HG02973 (cell line): ENCODE measurements around the gene TMEM147.

ENCODE experiments used
- ATAC-seq: cut with Tn5 transposase; IDR thresholded peaks from one replicate; pipeline ENCODE4 v1.9.1; 2021; ENCODE audit warnings: moderate library complexity; ENCODE audit not compliant: unreplicated experiment

Gene TMEM147

DNA sequence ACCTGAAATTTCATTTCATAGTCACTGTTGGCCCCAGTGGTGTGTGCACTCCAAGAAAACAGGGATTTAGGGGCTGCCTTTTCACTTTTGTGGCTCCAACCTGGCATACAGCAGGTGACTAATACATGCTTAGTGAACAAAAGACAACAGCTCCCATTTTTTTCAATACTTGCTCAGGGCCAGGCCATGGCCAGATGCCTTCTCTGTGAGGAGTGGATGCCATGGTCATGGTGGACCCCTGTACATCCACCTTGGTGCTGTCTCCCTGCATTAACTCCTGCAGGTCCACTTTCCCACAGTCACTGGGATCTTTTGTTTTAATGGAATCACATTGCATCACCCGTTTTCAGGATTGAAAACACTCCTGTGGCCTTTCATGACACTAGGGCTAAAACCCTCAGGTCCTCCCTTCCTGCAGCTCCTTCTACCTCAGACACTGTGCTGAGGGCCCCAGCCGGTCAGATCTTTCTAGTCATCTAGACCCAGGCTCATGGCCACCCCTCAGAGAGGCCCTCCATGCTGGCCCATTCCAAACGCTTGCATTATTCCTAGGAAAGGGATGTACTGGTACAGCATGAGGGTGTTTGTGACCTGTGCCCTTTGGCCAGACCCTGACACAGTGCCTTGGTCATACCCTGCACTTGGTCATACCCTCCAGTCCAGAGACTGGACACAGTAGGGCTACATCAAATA is 1.2 kb upstream of the TMEM147 start:
- no peak for ATAC-seq

DNA sequence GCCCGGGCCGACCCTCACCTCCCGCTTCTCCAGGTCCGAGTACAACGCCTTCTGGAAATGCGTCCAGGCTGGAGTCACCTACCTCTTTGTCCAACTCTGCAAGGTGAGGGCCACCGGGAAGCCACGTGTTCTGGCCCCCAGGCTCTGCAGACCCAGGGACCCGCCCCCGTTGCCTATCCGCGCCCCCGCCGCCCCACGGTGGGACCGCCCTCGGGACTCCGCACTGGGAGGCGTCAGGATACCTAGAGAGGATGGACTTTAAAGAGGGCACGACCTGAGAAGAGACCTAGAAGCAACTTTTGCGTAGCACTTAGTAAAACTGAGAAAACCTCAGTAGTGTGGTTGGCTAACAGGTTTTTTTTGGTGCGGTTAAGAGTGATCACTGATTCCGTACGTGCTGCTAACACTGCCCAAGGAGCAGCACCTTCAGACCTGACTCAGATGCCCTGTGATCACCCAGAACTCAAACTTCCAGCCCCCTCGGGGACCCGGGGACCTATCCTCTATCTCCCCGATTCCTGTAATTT is 492 bp downstream of the TMEM147 start:
- peak; percentile 30 for ATAC-seq

DNA sequence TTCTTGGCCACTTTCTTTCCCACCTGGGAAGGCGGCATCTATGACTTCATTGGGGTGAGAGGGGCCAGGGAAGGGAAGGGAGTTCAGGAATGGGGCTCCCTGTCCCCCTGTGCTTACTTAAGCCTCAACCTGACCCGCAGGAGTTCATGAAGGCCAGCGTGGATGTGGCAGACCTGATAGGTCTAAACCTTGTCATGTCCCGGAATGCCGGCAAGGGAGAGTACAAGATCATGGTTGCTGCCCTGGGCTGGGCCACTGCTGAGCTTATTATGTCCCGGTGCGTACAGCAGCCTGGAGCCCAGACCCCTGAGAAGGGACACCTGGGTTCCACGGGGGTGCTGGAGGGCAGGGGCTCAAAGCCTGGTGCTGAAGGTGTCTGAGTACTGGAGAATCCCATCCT is 1.1 kb downstream of the TMEM147 start:
- ATAC-seq, result no peak

DNA sequence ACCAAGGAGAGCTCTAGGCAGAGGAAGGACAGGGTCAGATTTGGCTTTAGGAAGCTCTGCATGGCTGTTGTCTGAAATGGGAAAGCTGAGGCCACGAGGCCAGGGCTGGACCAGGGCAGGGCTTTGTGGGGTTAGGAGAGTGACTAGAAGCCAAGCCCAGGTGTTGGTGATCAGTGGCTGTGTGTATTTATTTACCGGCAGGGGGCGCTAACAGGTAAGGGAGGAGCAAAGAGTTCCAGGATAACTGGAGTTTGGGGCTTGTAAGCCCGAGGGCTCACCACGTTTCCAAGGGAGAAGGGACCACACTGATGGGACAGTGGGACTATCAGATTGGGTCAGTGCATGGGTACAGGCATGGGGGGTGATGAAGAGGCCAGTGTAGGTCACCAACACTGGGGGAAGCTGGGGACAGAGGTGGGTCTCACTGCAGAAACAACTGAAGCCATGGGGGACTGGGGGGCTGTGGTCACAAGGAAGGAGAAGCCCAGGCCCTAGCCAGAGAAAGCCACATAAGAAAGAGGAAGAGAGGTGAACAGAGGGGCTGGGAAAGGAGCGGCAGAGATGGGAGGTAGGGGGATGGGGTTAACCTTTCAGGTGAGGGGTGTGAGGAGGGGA is 3.9 kb downstream of the TMEM147 start:
- no peak for ATAC-seq

DNA sequence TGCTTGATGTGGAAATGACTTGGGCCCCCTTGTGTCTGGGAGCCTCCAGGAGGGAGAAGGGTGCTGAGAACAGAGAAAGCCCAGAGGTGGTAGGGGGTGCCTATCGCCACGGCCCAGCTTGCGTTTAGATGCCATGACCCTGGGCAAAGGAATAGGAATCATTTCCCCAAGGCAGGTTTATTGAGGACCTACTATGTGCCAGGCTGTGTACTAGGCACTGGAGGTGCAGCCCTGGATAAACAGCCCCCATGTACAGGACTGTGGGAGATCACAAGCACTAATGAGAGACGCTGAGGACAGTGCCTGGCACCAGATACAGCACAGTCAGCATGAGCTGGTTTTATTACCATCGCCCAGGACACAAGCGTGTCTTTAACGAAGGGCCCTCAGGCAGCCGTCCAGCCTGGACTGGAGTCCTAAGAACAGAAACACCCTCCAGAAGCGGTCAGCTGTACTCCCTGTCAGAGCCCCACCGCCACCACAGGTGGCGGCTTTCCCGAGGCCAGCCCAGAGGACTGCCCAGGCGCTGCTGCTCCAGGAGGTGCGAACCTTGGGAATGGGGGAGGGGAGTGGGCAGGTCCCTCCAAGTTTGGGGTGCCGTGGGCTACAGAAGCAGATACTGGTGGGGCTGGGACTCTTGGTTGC is 4.6 kb downstream of the TMEM147 start:
- ATAC-seq, result no peak

DNA sequence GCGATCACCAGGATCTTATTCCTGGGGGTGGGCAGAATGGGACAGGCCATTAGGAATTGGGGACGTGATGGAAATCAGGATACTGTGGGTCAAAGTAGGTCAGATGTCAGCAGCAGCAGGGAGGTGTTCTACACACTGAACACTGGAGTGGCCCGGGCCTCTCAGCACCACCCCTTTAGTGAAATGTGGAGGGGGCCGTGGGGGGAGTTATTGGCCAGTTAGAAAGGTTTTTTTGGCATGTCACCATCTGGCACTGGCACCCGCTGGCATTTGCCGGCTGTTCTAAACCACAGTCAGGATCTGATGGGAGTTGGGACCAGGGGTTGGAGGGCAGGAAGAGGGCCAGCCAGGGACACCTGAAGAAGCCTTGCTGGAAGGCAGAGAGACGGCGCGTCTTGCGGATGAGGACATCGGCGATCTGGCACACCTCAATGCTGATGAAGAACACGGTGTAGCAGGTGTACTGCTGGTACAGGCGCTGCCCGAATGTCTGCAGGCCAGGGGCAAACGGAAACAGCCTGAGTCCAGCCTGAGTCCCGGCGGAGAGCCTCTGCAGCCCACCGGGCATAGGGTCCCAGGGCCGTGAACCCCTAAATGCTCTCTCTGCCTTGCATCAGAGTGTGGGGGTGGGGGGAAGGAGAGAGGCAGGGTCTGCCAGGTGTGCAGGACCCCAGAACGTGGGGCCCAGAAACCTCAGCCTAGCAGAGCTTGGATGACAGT is 5.8 kb downstream of the TMEM147 start:
- ATAC-seq, result no peak

DNA sequence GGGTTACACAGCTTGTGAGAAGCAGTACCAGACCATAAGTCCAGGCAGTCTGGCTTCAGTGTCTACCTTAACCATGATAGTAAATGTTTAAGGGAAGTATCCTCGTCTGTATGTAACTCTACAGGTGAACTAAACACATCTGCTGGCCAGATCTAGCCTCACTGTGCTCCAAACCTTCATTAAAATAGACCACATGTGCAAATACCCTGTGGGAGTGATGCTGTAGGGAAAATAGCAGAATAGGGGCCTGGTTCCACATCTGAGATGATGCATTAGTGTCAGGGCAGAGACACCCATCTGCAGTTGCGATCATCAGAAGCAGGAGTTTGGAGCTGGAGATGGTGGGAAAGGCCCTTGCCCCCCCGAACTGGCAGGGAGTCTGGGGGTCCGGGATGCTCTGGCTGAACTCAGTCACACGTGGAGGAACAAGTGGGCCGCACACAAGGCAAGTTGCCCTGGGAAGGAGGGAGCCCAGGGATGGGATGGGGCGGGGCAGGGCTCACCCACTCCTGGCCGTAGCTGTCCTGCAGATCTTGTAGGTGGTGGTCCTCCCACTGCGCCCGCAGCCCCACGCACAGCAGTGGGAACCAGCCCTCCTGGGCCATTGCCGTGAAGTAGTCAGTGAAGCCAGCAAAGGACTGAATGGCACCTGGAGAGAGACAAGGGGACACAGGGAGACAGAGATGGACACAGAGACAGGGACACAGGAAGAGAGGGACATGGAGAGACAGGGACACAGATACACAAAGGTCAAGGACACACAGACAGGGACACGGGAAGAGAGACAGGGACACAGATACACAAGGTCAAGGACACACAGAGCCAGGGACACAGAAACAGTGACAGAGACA is 7.3 kb downstream of the TMEM147 start:
- no peak for ATAC-seq

DNA sequence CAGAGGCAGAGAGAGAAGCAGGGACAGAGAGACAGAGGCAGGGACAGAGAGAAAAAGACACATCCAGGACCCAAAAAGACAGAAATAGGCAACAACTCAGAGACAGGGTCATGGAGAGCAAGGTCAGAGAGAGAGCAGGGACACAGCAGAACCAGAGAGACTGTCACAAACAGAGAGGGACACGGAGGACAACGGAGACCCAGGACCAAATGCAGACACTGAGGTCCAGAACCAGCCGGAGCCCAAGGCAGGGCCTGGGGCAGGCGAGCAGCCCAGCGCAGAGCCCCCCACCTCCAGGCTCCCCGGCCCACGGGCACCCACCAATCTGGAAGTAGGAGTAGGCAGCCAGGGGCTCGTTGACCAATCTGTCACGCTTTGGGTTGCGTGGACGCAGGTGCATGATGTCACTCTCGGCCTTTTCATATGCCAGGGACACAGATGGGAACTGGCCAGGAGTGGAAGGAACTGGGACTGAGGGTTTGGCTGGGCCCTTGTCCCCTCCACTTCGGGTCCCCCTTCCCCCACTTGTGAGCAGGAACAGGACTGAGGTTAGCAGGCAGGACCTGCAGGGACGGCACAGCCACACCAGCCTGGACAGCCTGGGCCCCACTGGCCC is 8.1 kb downstream of the TMEM147 start:
- ATAC-seq, result no peak

DNA sequence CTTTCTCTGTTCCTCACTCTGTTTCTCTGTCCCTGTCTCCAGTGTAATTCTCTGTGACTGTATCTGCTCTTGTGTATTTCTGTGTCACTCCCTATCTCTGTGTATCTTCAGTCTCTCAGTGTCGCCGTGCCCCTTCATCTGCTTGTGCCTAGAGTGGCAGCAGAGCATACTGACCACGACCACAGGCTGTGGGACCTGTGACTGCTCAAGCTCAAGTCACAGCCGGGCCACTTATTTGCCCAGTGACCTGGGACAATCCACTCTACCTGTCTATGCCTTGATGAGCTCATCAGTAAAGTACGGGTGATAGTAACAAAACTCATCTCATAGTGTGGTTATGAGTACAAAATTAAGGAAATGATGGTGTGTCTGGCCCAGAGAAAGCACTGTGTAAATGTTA is 8.7 kb downstream of the TMEM147 start:
- ATAC-seq, result no peak

DNA sequence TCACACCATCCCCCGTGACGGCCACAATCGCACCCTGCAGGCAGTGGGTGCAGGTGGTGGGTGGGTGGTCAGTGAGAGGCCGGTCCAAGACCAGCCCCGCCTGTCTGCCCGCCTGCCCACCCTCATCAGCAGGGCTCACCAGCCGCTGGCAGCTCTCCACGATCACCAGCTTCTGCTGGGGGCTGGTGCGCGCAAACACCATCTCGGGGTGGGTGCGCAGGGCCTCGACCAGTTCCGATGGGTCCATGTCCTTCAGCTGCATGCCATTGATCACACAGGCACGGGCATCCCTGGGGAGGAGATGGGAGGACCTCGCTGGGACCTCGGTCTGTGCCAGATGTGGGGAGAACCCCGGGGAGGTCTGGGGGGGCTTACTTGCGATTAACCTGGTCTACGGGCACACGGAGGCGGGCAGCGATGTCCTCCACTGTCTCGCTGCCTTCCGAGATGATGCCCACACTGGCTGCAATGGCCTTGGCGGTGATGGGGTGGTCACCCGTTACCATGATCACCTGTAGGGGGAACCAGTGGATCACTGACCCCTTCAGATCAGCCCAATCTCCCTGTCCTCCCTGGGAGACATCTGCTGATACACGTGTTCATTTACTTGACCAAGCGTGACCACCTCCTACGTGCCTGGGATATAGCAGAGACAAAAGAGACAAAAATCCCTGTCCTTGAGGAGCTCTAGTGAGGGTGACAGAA is 10.0 kb downstream of the TMEM147 start:
- no peak for ATAC-seq

DNA sequence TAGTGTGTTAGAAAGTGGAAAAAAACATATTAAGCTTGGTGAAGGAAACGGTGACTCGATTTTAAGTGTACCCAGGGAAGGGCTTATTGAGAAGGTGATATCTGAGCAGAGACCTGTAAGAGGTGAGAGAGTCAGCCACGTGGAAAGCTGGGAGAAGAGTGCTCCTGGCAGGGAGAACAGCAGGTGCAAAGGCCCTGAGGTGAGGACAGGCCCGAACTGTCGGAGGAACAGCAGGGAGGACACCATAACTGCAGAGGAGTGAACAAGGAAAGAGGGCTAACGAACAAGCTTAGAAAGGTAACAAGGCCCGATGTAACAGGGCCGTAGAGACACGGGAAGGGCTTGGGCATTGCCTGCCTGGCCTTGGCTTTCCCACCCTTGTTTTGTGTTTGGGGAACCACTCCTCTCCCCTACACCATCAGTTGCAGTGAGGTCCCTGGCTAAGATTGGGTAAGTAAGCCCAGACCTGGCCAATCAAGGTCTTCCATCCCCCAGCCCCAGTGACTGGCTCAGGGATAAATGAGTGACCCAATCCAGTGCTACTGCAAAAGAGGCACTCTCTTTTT is 10.7 kb downstream of the TMEM147 start:
- ATAC-seq, result no peak

DNA sequence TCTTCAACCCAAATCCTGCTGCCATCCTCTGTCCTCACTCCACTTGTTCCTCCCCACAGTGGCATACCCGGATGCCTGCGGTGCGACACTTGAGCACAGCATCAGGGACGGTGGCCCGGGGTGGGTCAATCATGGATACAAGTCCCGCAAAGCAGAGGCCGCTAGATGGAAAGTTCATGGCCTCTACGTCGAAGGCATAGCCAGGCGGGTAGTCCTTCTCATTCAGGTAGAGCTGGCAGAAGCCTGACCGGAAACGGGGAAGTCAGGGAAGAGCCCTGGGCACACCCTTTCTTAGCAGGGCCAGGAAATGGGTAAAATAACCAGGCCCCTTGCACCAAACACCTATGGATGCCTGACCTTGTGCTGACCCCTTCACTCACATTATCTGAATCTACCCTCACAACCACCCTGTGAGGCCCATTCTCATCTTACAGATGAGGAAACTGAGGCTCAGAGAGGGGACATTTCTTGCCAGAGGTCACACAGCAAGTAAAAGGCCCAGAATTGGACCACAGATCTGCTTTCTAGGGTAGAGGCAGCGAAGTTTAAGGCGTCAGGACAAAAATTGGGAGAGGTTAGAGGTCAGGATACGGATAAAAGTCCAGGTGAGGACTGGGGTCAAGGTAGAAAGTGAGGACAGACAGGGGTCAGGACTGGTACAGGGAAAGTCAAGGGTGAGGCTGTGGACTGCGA is 11.6 kb downstream of the TMEM147 start:
- no peak for ATAC-seq

DNA sequence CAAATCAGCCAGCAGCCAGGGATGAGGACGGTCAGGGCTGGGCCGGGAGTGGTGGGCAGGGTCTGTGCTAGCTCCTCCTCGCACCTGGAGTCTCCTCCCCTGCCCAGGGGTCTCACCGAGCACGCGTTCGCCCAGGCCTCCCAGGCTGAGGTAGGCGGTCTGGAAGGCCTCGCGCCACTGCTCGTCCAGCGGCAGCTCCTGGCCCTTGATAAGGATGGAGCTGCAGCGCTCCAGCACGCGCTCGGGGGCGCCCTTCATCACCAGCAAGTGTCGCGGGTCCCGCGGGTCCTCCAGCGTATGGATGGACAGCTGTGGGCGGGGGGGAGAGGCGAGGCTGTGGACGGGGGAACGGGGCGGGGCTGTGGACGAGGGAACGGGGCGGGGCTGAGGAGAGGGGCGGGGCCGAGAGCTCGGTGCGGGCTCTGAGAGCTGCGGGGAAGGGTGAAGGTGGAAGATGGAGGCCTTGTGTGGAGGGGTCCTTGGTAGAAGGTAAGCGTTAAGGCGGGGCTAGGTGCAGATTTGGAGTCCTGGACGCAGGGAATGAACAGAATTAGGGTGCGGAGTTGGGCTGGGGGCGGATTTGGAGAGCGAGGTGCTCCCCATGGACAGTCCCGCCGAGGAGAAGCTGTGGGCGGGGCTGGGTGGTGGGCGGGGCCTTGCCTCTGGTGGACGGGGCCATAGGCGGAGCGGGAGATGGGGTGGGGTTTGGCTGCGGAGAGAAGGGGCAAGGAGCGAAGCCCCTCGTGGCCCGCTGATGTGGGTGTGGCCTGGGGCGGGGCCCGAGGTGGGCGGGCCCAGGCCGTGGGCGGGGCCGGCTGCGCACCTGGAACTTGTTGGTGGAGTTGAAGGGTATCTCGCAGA is 12.3 kb downstream of the TMEM147 start:
- ATAC-seq, result no peak

DNA sequence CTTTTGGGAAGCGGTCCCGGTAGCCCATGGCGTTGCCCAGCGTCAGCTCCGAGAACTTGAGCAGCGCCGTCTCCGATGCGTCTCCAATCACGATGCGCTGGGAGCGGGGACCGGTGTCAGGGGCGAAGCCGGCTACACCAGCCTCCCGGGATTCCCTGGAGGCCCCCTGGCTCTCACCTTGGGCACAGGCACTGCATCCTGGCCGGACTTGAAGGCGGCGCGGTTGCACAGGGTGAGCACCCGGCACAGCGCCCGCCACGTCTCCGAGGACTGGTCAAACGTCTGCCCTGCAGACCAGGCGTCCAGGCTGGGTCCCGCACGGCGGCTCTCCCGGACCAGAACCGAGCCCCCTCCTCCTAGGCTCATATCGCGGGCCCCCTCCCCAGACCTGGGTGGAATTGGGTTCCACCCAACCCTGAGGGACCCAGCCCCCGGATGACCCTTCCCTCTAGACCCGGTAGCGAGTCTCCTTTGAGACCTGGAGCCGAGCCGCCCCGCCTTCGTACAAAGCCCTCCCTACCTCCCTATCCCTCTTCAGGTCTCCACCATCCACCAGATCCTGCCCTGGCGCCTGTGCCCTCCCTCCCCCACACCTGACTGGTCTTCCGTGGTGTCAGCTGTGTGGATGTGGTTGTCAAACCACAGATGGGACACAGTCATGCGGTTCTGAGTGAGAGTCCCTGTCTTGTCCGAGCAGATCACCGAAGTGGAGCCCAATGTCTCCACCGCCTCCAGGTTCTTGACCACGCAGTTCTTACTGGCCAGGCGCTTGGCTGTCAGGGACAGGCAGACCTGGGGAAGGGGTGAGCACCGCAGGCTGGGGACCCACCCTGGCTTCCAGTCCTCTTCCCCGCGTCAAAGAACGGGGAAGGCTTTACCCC is 13.2 kb downstream of the TMEM147 start:
- ATAC-seq, result no peak

DNA sequence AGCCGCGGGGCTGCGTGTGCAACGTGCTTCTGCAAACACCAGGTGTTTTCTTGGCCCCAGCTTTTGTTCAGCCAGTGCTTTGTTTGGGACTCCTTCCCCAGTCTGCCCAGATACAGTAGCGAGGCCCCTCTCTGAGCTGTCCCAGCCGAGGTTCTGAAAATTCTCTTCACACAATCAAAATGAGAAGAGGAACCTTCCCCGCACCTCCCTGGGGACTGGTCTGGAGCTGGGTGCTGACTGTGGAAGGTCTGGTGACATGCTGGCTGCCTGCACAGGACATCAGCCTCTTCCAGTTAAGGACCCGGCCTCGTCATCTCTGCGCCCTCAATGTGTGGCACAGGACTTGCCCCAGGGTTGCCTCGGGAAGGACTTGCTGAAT is 13.8 kb downstream of the TMEM147 start:
- ATAC-seq, result peak; percentile 61

DNA sequence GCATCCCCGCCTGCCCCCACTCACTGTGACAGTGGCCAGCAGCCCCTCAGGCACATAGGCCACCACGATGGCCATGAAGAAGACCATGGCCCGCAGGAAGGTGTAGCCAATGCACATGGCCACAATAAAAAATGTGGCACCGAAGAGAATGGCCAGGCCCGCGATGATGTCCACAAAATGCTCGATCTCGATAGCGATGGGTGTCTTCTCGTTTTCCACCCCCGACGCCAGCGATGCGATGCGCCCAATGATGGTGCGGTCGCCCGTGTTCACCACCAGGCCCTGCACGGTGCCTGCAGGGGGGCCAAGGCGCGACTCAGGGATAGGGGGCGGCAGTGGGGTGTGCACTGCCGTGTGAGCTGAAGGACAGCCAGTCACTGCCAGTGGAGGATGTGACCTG is 14.4 kb downstream of the TMEM147 start:
- ATAC-seq, result no peak

DNA sequence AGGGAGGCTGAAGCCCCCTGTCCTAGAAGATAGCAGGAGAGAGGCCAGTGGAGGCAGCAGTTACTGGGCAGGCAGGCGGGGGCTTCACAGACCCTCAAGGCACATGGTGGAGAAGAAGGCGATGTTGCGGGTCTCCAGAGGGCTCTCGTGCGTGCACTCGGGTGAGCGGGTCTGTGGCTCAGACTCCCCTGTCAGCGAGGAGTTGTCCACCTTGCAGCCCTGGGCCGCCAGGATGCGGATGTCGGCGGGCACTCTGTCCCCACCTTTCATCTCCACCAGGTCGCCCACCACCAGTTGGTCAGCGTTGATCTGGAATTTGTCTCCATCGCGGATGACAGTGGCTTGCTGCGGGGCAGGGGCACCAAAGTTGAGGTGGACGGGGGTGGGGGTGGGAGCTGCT is 14.8 kb downstream of the TMEM147 start:
- ATAC-seq, result no peak
